Measurements from ENCODE around the gene GRID2.

The GRID2 gene

DNA sequence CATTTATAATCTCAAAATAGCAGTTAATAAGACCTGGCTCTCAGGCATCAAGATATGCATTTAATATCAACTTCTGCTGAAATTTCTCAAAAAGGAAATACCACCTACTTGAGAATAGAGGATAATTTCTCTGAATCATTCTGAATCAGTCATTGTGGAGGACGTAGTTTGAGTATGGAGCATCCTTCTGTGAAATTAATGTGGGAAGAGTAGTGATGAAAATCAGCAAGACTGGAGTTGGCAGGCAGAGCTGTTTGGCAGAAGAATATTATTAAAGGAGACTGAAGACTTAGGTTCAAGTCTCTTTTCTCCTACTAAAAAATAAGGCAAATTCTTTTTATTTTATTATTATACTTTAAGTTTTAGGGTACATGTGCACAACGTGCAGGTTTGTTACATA is 1199.2 kb downstream of the GRID2 start:
- DNase-seq (ENCODE audit: low spot score) = no peak
- in situ Hi-C loops (cut with MboI; ENCODE audit: low sequenced_read_pairs, unreplicated experiment) = no loop called here
- TF ChIP-seq, protein P1, sequence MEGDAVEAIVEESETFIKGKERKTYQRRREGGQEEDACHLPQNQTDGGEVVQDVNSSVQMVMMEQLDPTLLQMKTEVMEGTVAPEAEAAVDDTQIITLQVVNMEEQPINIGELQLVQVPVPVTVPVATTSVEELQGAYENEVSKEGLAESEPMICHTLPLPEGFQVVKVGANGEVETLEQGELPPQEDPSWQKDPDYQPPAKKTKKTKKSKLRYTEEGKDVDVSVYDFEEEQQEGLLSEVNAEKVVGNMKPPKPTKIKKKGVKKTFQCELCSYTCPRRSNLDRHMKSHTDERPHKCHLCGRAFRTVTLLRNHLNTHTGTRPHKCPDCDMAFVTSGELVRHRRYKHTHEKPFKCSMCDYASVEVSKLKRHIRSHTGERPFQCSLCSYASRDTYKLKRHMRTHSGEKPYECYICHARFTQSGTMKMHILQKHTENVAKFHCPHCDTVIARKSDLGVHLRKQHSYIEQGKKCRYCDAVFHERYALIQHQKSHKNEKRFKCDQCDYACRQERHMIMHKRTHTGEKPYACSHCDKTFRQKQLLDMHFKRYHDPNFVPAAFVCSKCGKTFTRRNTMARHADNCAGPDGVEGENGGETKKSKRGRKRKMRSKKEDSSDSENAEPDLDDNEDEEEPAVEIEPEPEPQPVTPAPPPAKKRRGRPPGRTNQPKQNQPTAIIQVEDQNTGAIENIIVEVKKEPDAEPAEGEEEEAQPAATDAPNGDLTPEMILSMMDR (IDR thresholded peaks at IDR 0.05; ENCODE audit: borderline replicate concordance, control extremely low read depth, extremely low read depth, insufficient read depth, missing control alignments) = no peak

DNA sequence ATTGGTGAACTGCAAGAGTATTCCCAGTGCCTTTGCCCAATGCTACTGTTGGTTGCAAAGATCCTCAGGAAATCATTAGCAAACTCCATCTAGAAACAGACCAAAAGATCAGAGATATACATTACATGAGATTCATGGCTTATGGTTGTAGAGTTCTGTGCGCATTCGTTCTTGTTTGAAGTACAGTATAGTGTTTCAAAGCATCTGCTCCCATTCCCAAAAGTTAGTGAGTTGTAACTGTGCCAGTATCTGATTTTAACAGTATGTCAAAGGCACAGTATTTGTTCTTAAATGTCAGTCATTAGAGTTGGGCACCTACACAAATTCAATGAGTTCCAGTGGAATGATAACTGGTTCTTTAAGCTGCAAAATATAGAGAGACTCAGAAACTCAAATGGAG is 1210.1 kb downstream of the GRID2 start:
- TF ChIP-seq, protein P1 (IDR thresholded peaks at IDR 0.05; ENCODE audit: borderline replicate concordance, control extremely low read depth, extremely low read depth, insufficient read depth, missing control alignments) = no peak
- in situ Hi-C loops (cut with MboI; ENCODE audit: low sequenced_read_pairs, unreplicated experiment) = no loop called here
- no peak for DNase-seq (ENCODE audit: low spot score)

DNA sequence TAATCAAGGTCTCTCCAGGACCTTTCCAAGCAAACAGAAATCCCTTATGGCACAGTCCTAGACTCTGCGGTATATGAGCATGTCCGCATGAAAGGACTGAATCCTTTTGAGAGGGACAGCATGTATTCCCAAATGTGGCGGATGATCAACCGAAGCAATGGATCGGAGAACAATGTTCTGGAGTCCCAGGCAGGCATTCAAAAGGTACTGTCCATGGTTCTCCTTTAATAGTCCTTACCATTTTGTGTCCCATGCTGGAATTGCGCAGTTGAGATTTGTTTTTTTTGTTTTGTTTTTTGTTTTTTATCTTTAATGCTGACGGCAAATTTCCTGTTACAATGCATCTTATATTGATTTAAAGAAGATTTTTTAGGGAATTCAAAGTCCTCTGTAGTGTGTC is 1211.4 kb downstream of the GRID2 start:
- TF ChIP-seq, protein P1 (IDR thresholded peaks at IDR 0.05; ENCODE audit: borderline replicate concordance, control extremely low read depth, extremely low read depth, insufficient read depth, missing control alignments) = no peak
- in situ Hi-C loops (cut with MboI; ENCODE audit: low sequenced_read_pairs, unreplicated experiment) = no loop called here
- DNase-seq (ENCODE audit: low spot score) = no peak

DNA sequence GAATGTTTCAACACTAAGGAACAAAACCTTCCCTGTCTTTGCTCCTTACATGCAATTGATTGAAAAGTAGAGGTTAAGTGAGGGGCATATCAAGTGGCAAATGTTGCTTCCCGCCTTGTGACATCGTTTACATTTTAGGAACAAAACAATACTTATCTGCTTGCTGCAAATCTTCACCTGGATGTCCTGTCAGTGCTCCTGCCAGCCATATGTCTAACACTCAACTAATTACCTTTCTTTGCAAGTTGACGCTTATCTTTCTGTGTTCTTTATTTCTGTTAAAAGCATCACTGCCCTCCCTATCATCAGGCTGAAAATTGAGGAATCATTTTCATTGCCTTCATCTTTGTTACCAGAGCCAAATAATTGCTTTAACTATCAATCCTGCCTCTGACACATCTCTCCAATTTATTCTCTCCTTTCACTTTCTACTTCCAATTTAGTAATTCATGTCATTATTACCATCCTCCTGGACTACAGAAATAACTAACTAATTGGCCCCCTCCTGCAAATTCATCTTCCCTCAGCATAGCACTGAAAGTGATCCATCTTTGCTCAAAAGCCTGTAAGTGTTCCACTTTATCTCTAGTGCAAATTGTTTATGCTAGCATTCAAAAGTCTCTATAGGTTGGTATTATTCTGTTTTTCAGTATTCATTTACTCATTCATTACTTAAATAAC is 1226.1 kb downstream of the GRID2 start:
- no peak for DNase-seq (ENCODE audit: low spot score)
- in situ Hi-C loops (cut with MboI; ENCODE audit: low sequenced_read_pairs, unreplicated experiment) = no loop called here
- TF ChIP-seq, protein P1 (IDR thresholded peaks at IDR 0.05; ENCODE audit: borderline replicate concordance, control extremely low read depth, extremely low read depth, insufficient read depth, missing control alignments) = no peak

DNA sequence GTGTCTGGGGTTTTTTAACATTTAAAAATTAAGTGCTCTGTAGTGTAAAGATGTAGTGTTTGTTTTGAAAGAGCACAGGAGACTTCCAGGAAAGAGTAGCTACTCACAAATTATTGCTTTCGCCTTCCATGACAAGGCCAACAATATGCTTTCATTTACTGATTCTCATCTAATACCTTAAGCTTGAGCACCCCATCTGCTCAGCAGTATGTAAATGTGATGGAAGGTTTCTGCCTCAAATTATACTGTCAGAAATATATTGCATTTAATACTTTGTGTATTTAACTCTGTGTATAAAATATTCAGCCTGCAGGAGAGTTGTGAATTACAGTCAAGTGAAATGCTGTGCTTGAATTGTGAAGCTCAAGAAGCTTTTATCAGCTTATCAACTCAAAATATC is 1228.5 kb downstream of the GRID2 start:
- in situ Hi-C loops (cut with MboI; ENCODE audit: low sequenced_read_pairs, unreplicated experiment) = no loop called here
- TF ChIP-seq, protein P1 (IDR thresholded peaks at IDR 0.05; ENCODE audit: borderline replicate concordance, control extremely low read depth, extremely low read depth, insufficient read depth, missing control alignments) = no peak
- DNase-seq (ENCODE audit: low spot score) = no peak

DNA sequence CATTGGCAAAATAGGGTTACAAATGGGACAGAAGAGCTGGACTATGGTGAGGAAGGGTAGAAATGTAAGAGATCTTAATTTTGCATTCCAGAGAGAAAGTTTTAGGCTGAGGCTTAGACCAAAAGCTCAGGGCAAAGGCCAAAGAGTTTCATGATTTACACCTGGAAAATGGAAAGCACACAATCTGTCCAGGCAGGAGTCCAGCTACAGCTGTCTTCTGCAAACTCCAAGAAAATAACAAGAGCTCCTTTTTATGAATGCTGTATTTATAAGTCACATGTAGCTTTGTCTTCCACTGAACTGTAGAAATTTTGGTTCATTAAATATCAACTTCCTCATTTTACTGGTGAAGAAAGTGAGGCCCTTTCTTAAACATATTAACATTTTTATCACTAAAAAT is 1236.8 kb downstream of the GRID2 start:
- in situ Hi-C loops (cut with MboI; ENCODE audit: low sequenced_read_pairs, unreplicated experiment) = no loop called here
- DNase-seq (ENCODE audit: low spot score) = no peak
- TF ChIP-seq, protein P1 (IDR thresholded peaks at IDR 0.05; ENCODE audit: borderline replicate concordance, control extremely low read depth, extremely low read depth, insufficient read depth, missing control alignments) = no peak
